ENCODE measurements around the gene GSTM5.
"Not testable (repeated sequence)": the region's sequence is repeated elsewhere in the genome, so short reads cannot be mapped to it uniquely, and the experiment has no call there.

GSTM5 gene

DNA sequence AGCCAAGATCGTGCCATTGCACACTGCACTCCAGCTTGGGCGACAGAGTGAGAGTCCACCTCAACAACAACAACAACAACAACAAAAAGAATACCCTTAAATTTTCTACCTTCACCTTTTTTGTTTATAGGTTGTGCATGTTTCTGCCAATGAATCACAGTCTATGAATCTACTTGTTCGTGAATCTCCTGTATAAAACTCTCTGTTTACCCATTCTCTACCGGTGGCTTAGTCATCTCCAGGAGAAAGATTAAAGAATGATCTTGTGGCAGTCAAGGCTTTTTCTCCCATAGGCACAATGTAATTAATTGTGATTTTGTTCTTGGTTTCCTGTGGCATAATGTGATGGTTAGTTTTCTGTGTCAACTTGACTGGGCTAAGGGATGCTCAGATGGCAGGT, 14.2 kb upstream of the GSTM5 start:
- not testable (repeated sequence) for DNase-seq

DNA sequence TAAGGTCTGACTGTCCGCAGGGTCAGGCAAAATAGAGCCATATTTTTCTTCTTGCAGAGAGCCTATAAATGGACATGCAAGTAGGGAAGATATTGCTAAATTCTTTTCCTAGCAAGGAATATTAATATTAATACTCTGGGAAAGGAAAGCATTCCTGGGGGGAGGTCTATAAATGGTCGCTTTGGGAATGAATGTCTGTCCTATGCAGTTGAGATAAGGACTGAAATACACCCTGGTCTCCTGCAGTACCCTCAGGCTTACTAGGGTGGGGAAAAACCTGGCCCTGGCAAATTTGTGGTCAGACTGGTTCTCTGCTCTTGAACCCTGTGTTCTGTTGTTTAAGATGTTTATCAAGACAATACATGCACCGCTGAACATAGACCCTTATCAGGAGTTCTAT, 9.1 kb upstream of the GSTM5 start:
- not testable (repeated sequence) for DNase-seq

DNA sequence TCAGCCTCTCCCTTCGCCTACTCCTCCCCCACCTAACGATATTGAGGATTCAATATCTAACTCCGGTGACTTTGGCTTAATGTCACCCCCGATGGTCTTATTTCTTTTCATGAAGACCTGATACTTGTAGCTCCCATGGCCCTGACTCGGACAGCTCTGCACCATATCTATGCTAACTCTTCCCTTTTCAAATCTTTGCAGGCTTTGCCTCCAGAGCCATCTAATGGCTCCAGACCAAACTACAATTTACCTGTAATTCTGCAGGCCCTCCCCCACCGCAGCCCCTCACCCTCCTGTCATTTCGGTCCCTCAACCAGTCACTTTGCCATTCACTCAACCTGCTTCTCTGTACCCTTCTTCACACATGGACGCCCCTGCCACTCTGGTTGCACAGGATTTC, 7.9 kb upstream of the GSTM5 start:
- no peak for DNase-seq

- no peak for DNase-seq
Measured at GRCh38 chr1:109705411-109705810, 6.6 kb upstream of the GSTM5 start.

DNA sequence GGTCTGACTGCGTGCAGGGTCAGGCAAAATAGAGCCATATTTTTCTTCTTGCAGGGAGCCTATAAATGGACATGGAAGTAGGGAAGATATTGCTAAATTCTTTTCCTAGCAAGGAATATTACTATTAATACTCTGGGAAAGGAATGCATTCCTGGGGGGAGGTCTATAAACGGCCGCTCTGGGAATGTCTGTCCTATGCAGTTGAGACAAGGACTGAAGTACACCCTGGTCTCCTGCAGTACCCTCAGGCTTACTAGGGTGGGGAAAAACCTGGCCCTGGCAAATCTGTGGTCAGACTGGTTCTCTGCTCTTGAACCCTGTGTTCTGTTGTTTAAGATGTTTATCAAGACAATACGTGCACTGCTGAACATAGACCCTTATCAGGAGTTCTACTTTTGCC, 3.1 kb upstream of the GSTM5 start:
- not testable (repeated sequence) for DNase-seq

- DNase-seq, result not testable (repeated sequence)
Measured at GRCh38 chr1:109709822-109710221, 2.2 kb upstream of the GSTM5 start.

- no peak for DNase-seq
Measured at GRCh38 chr1:109712321-109712864, 342 bp downstream of the GSTM5 start.

GRCh38 chr1:109713636-109714035, 1.6 kb downstream of the GSTM5 start:
- no peak for DNase-seq

DNA sequence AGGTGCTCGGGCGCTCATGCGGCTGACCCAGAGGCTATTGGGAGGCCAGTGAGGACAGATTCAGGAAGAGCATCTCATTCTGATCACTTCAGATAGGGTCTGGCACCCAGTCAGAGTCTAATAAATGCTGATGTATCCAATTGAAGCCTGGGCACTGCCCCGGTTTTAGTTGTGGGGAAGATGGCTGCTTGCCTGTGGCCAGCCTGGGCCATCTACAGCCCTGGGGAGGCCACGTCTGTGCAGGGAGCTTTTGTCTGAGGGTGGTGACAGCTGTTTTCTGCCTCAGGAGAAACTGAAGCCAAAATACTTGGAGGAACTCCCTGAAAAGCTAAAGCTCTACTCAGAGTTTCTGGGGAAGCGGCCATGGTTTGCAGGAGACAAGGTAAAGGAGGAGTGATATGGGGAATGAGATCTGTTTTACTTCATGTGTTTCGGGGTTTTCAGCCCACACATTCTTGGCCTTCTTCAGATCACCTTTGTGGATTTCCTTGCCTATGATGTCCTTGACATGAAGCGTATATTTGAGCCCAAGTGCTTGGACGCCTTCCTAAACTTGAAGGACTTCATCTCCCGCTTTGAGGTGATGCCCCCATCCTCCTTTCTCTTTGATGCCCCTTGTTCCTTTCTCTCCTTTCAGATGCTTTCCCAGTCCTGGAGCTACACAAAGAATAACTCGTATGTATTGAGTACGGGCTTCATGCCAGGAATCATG, 2.8 kb downstream of the GSTM5 start:
- no peak for DNase-seq

DNA sequence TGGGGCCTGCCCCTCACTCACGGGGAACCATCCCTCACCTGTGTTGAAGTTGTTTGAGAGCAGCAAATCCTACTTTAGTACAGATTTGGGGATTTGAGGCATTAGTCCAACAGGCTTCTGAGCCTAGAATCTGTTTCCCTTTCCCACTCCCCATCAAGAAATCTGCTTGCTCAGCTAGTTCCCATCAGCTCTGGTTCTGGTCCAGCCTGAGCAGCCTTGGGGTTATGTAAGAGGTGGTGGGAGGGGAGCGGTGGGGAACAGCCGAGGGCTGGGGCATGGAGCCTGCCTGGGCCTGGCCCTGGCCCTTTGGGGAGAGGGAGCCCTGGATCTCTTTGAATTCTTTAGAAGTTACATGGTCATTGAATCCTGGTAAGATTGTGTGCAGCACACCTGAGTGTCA, 4.1 kb downstream of the GSTM5 start:
- DNase-seq, result no peak

DNA sequence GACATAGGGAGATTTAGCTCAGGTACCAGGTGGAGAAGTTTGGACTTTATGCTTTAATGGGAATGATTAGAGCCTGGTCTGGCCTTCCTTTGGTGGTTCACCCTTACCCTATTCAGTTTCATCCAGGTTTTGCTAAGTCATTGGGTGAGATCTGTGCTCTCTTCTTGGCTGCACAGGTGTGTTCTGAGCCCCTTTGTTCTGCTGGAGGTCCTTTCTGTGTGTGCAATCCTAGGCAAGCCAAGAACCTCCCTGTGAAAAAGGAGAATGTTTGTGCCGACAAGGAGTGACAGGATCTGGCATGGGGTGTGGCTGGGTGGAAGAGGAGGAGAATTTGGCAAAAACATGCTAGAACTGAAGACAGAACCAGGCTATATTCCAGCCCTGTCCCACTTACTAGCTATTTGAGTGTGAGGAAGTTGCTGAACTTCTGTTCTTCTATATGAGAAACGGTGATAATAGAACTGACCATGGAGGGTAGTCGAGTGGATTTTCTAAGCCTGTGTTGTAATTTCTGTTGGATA, 4.6 kb downstream of the GSTM5 start:
- DNase-seq, result no peak

GRCh38 chr1:109717729-109718128, 5.7 kb downstream of the GSTM5 start:
- no peak for DNase-seq

DNA sequence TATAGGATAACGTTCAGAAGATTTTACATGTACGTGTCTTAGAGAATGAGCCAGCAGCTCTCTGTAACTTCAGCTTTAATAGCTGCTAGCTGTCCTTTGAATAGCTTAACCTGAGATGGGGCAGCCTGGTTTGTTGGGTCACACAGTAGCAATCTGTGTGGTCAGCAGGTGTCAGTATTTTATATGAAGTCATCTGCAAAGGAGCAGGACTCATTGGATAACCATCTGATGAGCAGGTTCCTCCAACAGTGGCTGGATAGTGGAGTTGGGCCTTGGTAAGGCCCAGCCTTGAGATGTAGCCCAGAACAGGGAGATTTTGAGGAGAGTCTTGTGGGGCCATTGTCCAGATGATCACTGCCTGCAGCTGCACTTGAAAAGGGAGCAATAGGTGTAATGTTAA, 6.4 kb downstream of the GSTM5 start:
- DNase-seq, result no peak

- no peak for DNase-seq
Measured at GRCh38 chr1:109719337-109719837, 7.3 kb downstream of the GSTM5 start.

DNA sequence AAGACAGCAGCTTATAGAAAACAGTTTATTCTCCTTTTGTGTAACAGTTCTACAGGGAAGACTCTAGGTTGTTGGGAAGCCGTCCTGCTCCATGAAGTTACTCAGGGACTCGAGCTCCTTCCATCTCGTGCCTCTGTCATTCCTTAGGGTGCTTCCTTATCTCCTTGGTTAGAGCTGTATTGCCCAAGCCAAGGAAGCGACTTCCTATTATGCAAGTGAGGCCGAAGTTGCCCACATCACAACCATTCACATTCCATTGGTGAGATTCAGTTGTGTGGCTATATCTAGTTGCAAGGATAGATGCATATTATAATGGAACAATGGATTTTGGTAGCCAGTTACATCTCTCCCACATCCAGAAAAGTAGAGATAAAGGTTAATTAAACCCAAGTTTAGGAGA, 9.0 kb downstream of the GSTM5 start:
- DNase-seq, result no peak

DNA sequence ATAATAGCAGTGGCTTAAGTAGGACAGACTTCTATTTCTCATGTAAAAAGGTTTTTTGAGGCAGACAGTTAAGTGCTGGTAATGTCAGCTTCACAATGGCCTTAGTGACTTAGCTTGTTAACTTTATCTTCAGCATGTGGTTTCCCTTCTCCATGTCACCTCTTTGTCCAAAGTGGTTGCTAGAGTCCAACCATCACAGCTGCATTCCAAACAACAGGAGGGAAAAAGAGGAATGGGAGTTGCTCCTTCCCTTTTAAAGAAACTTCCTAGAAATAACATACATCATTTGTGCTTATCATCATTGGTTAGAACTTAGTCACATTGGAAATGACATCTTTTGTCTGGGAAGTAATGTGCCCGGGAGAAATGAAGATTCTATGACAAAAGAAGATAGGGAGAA, 9.9 kb downstream of the GSTM5 start:
- no peak for DNase-seq

DNA sequence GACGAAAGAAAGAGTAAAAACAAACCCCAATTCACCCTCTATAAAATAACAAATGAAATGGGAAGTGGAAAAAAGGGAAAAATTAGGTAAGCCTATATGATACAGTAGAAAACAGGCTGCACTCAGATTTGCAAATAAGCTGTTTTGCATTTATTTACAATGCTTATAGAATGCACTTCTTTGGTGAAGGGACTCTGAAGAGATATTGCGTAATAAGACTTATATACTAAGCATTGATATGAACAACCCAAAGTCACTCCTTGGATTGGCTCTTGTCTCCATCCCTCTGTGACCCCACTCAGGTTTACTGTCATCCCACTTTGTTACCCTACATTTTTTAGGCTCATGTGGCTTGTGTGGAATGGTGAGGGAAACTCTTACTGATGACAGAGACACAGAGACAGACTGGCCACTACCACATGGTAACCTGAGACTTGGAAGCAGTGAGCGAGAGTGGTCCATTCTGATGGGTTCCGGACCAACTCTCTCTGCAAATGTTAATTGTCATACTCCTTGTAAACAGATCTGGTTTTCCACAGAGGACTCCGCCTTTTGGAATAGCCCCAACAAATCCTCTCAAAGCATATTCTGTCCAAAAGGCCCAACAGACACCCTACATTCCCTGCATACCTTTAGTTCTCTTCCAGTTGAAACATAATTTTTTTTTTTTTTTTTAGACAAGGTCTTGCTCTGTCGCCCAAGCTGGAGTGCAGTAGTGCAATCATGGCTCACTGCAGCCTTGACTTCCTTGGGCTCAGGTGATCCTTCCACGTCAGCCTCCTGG, 11.0 kb downstream of the GSTM5 start:
- no peak for DNase-seq

GRCh38 chr1:109724933-109725332, 12.9 kb downstream of the GSTM5 start:
- no peak for DNase-seq

GRCh38 chr1:109725510-109725909, 13.5 kb downstream of the GSTM5 start:
- no peak for DNase-seq

DNA sequence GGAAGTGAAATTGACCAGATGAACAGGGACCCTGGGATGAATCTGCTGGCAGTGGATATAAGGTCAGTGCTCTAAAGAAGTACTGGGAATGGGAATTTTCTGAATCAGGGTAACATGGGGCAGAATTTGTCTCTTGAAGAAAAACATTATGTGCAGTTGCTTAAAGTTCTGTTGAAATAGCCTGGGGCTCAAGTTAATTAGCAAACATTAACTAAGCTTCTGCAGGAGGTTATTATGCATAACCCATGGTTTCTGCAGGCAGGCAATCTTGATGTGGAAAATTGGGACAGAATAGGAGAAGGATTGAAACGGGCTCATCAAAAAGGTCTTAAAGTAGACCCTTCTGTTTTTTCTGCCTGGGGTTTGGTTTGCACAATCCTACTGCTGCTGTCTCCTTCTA, 14.0 kb downstream of the GSTM5 start:
- no peak for DNase-seq

DNA sequence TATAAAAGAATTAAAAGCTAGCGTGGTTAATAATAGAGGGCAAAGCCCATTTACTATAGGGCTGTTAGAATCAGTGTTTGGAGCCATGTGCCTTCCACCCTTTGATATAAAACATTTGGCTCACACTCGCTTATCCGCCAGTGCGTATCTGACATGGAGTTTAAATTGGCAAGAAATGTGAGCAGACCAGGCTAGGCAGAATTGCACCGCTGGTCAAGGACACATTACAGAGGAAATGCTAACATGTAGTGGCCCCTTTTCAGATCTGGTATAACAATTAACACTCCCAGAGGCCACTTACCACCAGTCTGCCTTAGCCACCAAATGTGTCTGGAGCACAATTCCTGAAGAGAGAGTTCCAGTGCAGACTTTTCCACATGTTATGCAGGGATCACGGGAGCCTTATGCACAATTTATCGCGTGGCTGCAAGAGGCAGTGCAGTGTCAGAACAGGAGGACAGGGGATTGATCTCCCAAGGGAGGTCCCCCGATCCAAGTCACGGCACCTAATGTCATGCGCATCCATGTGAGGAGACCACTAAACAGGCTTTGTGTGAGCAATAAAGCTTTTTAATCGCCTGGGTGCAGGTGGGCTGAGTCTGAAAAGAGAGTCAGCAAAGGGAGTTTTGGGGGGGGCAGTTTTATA, 14.8 kb downstream of the GSTM5 start:
- DNase-seq, result no peak

- DNase-seq, result no peak
Measured at GRCh38 chr1:109728870-109729269, 16.8 kb downstream of the GSTM5 start.

- no peak for DNase-seq
Measured at GRCh38 chr1:109730666-109731065, 18.6 kb downstream of the GSTM5 start.

All from CD4-positive, alpha-beta T cell treated with Interleukin-4 for 4 hours (primary cell).